ENCODE data around the gene TOMM20. TPM values are rescaled to one million over a fixed set of nuclear protein-coding genes. Genes with fewer than 3 reads are reported as not detected.

TOMM20 gene
- total and polyA plus RNA-seq, 9 of the 15 experiments (the other 6 are each of a cell fraction or from before 2014, with no cell fraction given) = 70.6 to 334 (median 159) TPM

DNA sequence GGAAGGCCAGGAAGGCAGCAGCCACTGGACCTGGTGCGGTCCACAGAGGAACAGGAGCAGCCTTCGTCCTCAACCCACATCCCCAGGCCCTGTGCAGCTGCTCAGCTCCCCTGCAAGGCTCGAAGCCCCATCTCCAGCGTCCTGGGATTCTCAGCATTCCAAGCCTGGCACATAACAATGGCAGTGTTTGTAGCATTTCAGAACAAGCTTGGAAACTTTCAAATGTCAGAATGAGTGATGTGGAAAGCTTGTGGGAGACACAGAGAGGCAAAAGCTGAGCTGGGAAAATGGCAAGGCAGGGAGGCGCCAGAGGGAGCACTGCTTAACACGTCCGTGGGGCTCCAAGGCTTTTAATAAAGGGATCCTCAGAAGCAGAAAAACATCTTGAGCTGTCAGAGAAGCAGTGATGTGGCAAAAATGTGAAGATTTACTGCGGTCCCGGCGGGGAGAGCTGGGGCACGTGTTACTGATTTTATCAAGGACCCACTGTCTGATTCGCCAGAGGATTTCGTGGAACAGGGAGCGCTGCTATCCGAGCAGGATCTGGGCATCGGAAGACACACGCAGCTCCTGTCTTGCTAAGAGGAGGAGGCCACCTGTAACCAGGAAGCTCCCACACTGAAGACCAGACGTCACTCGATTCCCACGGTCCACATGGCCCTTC lies 38.1 kb downstream of the TOMM20 start (continued):
- TF ChIP-seq, protein P1, sequence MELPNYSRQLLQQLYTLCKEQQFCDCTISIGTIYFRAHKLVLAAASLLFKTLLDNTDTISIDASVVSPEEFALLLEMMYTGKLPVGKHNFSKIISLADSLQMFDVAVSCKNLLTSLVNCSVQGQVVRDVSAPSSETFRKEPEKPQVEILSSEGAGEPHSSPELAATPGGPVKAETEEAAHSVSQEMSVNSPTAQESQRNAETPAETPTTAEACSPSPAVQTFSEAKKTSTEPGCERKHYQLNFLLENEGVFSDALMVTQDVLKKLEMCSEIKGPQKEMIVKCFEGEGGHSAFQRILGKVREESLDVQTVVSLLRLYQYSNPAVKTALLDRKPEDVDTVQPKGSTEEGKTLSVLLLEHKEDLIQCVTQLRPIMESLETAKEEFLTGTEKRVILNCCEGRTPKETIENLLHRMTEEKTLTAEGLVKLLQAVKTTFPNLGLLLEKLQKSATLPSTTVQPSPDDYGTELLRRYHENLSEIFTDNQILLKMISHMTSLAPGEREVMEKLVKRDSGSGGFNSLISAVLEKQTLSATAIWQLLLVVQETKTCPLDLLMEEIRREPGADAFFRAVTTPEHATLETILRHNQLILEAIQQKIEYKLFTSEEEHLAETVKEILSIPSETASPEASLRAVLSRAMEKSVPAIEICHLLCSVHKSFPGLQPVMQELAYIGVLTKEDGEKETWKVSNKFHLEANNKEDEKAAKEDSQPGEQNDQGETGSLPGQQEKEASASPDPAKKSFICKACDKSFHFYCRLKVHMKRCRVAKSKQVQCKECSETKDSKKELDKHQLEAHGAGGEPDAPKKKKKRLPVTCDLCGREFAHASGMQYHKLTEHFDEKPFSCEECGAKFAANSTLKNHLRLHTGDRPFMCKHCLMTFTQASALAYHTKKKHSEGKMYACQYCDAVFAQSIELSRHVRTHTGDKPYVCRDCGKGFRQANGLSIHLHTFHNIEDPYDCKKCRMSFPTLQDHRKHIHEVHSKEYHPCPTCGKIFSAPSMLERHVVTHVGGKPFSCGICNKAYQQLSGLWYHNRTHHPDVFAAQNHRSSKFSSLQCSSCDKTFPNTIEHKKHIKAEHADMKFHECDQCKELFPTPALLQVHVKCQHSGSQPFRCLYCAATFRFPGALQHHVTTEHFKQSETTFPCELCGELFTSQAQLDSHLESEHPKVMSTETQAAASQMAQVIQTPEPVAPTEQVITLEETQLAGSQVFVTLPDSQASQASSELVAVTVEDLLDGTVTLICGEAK (IDR thresholded peaks at IDR 0.05) = peak; percentile 46; the same call in 1 of the 2 replicates
- TF ChIP-seq, protein P1 (CRISPR knock-in tag; IDR thresholded peaks at IDR 0.05) = no peak
- no peak for TF ChIP-seq FOXJ2 (tag; IDR thresholded peaks at IDR 0.05)
- no peak for TF ChIP-seq CCNT2 (IDR thresholded peaks at IDR 0.05; ENCODE audit: borderline replicate concordance, extremely low read depth, insufficient read length, low read depth, low read length)
- no peak for TF ChIP-seq KDM5B (IDR thresholded peaks at IDR 0.05; ENCODE audit: insufficient replicate concordance, low read depth, low read length)
- no peak for TF ChIP-seq TCF7L2 (IDR thresholded peaks at IDR 0.05; ENCODE audit: low read depth, low read length)
- TF ChIP-seq MTA1 (IDR thresholded peaks at IDR 0.05; ENCODE audit: borderline replicate concordance) = peak; percentile 73; the same call in 1 of the 2 replicates
- TF ChIP-seq MAZ (CRISPR knock-in tag; conservative IDR thresholded peaks at IDR 0.05 in 1 of 2, IDR thresholded peaks at IDR 0.05 in 1 of 2) = no peak; a peak in 1 of 4 replicates
- 0 out of 4 replicates have a peak, but pooled peaks of 1 of the 2 experiments have one; percentile 28 for TF ChIP-seq FOXK2 (conservative IDR thresholded peaks at IDR 0.05 in 1 of 2, IDR thresholded peaks at IDR 0.05 in 1 of 2; ENCODE audit: low read depth in 2 of 2)
- TF ChIP-seq, protein P2, sequence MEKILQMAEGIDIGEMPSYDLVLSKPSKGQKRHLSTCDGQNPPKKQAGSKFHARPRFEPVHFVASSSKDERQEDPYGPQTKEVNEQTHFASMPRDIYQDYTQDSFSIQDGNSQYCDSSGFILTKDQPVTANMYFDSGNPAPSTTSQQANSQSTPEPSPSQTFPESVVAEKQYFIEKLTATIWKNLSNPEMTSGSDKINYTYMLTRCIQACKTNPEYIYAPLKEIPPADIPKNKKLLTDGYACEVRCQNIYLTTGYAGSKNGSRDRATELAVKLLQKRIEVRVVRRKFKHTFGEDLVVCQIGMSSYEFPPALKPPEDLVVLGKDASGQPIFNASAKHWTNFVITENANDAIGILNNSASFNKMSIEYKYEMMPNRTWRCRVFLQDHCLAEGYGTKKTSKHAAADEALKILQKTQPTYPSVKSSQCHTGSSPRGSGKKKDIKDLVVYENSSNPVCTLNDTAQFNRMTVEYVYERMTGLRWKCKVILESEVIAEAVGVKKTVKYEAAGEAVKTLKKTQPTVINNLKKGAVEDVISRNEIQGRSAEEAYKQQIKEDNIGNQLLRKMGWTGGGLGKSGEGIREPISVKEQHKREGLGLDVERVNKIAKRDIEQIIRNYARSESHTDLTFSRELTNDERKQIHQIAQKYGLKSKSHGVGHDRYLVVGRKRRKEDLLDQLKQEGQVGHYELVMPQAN (IDR thresholded peaks at IDR 0.05; ENCODE audit: borderline replicate concordance) = no peak
- TF ChIP-seq KDM4B (IDR thresholded peaks at IDR 0.05; ENCODE audit: borderline replicate concordance in 2 of 2, low read depth in 1 of 2) = no peak
- TF ChIP-seq PHF21A (IDR thresholded peaks at IDR 0.05; ENCODE audit: borderline replicate concordance, low read depth) = no peak
- TF ChIP-seq ZNF589 (CRISPR knock-in tag; IDR thresholded peaks at IDR 0.05; ENCODE audit: low read depth) = no peak
- no peak for TF ChIP-seq NFATC3 (IDR thresholded peaks at IDR 0.05)
- no peak; the same call in 1 of the 2 replicates for TF ChIP-seq EP400 (IDR thresholded peaks at IDR 0.05)
- 0 out of 2 replicates have a peak, but pooled peaks have one; percentile 11 for TF ChIP-seq ERF (CRISPR knock-in tag; IDR thresholded peaks at IDR 0.05)
- no peak for TF ChIP-seq ZSCAN32 (CRISPR knock-in tag; IDR thresholded peaks at IDR 0.05)
